Measurements from ENCODE around the gene CAPN14.

Gene CAPN14

DNA sequence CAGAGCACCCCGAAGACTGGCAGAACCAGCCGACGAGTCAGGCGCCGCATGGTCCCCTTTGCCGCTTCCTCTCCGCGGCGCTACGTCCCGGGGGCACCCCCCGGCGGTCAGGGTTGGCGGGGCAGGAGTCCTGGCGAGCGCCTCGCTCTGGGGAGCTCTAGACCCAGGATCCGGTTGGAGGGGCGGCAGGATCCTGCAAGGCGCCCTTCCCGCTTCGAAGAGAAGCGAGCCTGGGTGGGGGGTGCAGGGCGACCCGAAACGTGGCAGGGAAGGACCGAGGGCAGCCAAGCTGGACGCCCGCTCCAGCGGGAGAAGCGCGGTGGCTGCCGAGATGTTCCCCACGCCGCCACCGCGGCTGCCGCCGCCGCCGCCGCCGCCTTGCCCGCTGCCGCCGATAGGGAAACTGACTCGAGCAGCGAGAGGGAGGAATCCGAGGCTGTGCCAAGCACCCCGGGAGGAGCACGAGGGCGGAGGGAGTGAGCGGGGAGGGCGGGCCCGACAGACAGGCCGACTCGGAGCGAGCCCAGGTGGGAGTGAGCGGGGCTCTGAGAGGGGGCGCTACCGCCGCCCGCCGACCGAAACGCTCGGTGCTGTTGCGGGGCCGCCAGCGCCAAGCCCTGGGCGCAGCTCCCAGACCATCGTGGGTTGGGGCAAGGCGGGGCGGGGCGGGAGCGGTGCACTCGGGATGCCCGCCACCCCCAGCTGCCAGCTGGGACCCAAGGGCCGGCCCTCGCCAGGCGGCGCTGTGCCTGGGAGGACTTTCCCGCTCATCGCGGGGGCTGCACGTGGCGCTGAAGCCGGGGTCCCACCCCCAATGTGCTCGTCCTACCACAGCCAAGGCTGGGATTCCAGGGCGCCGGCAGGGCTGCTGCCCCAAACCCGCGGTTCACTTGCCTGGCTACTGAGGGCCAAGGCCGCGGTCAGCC lies 79.0 kb downstream of the CAPN14 start, which contains the start of gene GALNT14:
GALNT14 (minus strand) TSS at position 404 of the 926 bp plus-strand sequence; CDS start at position 50, 354 bp downstream.
- H3K27ac ChIP-seq (ENCODE audit: low read depth, low read length): no peak within 1 kb of the TSS
- no peaks in the 10 kb centered on the region for H3K9me3 ChIP-seq (ENCODE audit: control insufficient read depth in 5 of 5, low read length in 5 of 5)
- no peak within 1 kb of the TSS for H3K9ac ChIP-seq (ENCODE audit: low read length in 5 of 5)
- H3K27me3 ChIP-seq (ENCODE audit: control insufficient read depth in 5 of 5, insufficient read depth in 4 of 5, low read length in 5 of 5): peaks cover 20 to 40% (median 33%) of the 10 kb centered on the region in 5 donors
- no peaks in the 10 kb centered on the region for H3K36me3 ChIP-seq (ENCODE audit: control insufficient read depth in 5 of 5, insufficient read depth in 5 of 5, low read length in 5 of 5)
- peak within 1 kb of the TSS in 4 of 5 donors; percentile 53 to 68 (median 57) for H3K4me3 ChIP-seq (ENCODE audit: low read depth in 1 of 5, low read length in 5 of 5)
- peaks cover 0 to 23% (median 20%) of the 10 kb centered on the region in 5 donors for H3K4me1 ChIP-seq (ENCODE audit: control insufficient read depth in 5 of 5, insufficient read depth in 5 of 5, low read length in 5 of 5)

GRCh38 chr2:31137211-31138036 lies 79.9 kb downstream of the CAPN14 start:
- Histone ChIP-seq H3K36me3 (ENCODE audit: control insufficient read depth in 5 of 5, insufficient read depth in 5 of 5, low read length in 5 of 5) (no peaks in the 10 kb centered on the region), H3K27me3 (ENCODE audit: control insufficient read depth in 5 of 5, insufficient read depth in 4 of 5, low read length in 5 of 5) (peaks cover 20 to 40% (median 33%) of the 10 kb centered on the region in 5 donors), H3K4me3 (ENCODE audit: low read depth in 1 of 5, low read length in 5 of 5) (peak overlapping the region in 4 of 5 donors; percentile 53 to 68 (median 57)), H3K9me3 (ENCODE audit: control insufficient read depth in 5 of 5, low read length in 5 of 5) (no peaks in the 10 kb centered on the region), H3K9ac (ENCODE audit: low read length in 5 of 5) (no peak overlapping the region), H3K4me1 (ENCODE audit: control insufficient read depth in 5 of 5, insufficient read depth in 5 of 5, low read length in 5 of 5) (peaks cover 0 to 23% (median 20%) of the 10 kb centered on the region in 5 donors), H3K27ac (ENCODE audit: low read depth, low read length) (no peak overlapping the region)

GRCh38 chr2:31136732-31137131 lies 80.6 kb downstream of the CAPN14 start:
- peaks cover 0 to 23% (median 20%) of the 10 kb centered on the region in 5 donors for H3K4me1 ChIP-seq (ENCODE audit: control insufficient read depth in 5 of 5, insufficient read depth in 5 of 5, low read length in 5 of 5)
- no peak overlapping the region for H3K27ac ChIP-seq (ENCODE audit: low read depth, low read length)
- H3K36me3 ChIP-seq (ENCODE audit: control insufficient read depth in 5 of 5, insufficient read depth in 5 of 5, low read length in 5 of 5): no peaks in the 10 kb centered on the region
- peak overlapping the region in 1 of 5 donors; percentile 54 for H3K4me3 ChIP-seq (ENCODE audit: low read depth in 1 of 5, low read length in 5 of 5)
- H3K27me3 ChIP-seq (ENCODE audit: control insufficient read depth in 5 of 5, insufficient read depth in 4 of 5, low read length in 5 of 5): peaks cover 20 to 40% (median 32%) of the 10 kb centered on the region in 5 donors
- no peaks in the 10 kb centered on the region for H3K9me3 ChIP-seq (ENCODE audit: control insufficient read depth in 5 of 5, low read length in 5 of 5)
- no peak overlapping the region for H3K9ac ChIP-seq (ENCODE audit: low read length in 5 of 5)

GRCh38 chr2:31136000-31136399 lies 81.3 kb downstream of the CAPN14 start:
- H3K4me3 ChIP-seq (ENCODE audit: low read depth in 1 of 5, low read length in 5 of 5): no peak overlapping the region
- peaks cover 0 to 23% (median 20%) of the 10 kb centered on the region in 5 donors for H3K4me1 ChIP-seq (ENCODE audit: control insufficient read depth in 5 of 5, insufficient read depth in 5 of 5, low read length in 5 of 5)
- H3K27ac ChIP-seq (ENCODE audit: low read depth, low read length): no peak overlapping the region
- H3K27me3 ChIP-seq (ENCODE audit: control insufficient read depth in 5 of 5, insufficient read depth in 4 of 5, low read length in 5 of 5): peaks cover 20 to 40% (median 28%) of the 10 kb centered on the region in 5 donors
- H3K36me3 ChIP-seq (ENCODE audit: control insufficient read depth in 5 of 5, insufficient read depth in 5 of 5, low read length in 5 of 5): no peaks in the 10 kb centered on the region
- H3K9ac ChIP-seq (ENCODE audit: low read length in 5 of 5): no peak overlapping the region
- H3K9me3 ChIP-seq (ENCODE audit: control insufficient read depth in 5 of 5, low read length in 5 of 5): no peaks in the 10 kb centered on the region

DNA sequence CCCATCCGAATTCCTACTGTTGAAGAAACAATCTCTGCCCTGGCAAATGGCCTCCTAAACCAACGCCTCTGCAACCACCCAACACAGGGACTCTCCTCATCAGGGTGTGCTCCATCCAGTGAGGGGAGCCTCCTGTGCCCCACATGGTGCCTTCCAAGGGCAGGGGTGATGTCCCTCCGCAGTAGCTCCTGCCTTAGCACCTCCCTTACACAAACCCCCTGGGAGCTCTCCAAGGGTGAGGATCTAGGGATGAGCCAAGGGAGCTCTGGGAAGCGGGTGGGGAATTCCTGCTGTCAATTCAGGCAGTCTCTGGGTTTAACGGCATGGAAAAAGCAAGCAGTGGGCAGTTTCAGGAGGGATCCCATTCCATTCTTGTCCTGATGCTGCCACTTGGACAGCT lies 82.8 kb downstream of the CAPN14 start:
- Histone ChIP-seq H3K4me1 (ENCODE audit: control insufficient read depth in 5 of 5, insufficient read depth in 5 of 5, low read length in 5 of 5) (peaks cover 0 to 23% (median 20%) of the 10 kb centered on the region in 5 donors), H3K36me3 (ENCODE audit: control insufficient read depth in 5 of 5, insufficient read depth in 5 of 5, low read length in 5 of 5) (no peaks in the 10 kb centered on the region), H3K27me3 (ENCODE audit: control insufficient read depth in 5 of 5, insufficient read depth in 4 of 5, low read length in 5 of 5) (peaks cover 20 to 45% (median 28%) of the 10 kb centered on the region in 5 donors), H3K9me3 (ENCODE audit: control insufficient read depth in 5 of 5, low read length in 5 of 5) (no peaks in the 10 kb centered on the region), H3K9ac (ENCODE audit: low read length in 5 of 5) (no peak overlapping the region), H3K27ac (ENCODE audit: low read depth, low read length) (no peak overlapping the region), H3K4me3 (ENCODE audit: low read depth in 1 of 5, low read length in 5 of 5) (no peak overlapping the region)

- H3K36me3 ChIP-seq (ENCODE audit: control insufficient read depth in 5 of 5, insufficient read depth in 5 of 5, low read length in 5 of 5): no peaks in the 10 kb centered on the region
- no peaks in the 10 kb centered on the region for H3K9me3 ChIP-seq (ENCODE audit: control insufficient read depth in 5 of 5, low read length in 5 of 5)
- H3K4me1 ChIP-seq (ENCODE audit: control insufficient read depth in 5 of 5, insufficient read depth in 5 of 5, low read length in 5 of 5): peaks cover 0 to 12% (median 10%) of the 10 kb centered on the region in 5 donors
- H3K4me3 ChIP-seq (ENCODE audit: low read depth in 1 of 5, low read length in 5 of 5): no peak overlapping the region
- H3K27me3 ChIP-seq (ENCODE audit: control insufficient read depth in 5 of 5, insufficient read depth in 4 of 5, low read length in 5 of 5): peaks cover 18 to 41% (median 28%) of the 10 kb centered on the region in 5 donors
- H3K27ac ChIP-seq (ENCODE audit: low read depth, low read length): no peak overlapping the region
- H3K9ac ChIP-seq (ENCODE audit: low read length in 5 of 5): no peak overlapping the region
These were observed 84.5 kb downstream of the CAPN14 start for GRCh38 chr2:31132786-31133185.

DNA sequence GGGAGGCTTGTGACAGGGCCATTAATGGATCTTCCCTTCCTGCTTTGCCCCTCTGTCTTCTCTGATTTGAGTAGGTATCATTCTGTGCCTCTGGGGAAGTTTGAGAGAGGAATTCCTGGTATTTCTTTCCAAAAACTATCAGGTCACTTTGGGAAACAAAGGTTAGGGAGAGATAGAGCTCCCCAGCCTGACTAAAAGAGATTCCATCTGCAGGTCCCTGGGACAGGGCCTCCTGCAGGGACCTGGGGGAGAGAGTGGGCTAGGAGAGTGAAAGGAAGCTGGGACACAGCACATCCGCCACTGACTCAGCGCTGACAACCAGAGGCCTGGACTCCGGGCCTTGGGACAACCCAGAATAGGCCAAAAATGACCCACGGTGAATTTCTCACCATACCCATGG lies 85.4 kb downstream of the CAPN14 start:
- Histone ChIP-seq H3K9me3 (ENCODE audit: control insufficient read depth in 5 of 5, low read length in 5 of 5) (no peaks in the 10 kb centered on the region), H3K9ac (ENCODE audit: low read length in 5 of 5) (no peak overlapping the region), H3K4me1 (ENCODE audit: control insufficient read depth in 5 of 5, insufficient read depth in 5 of 5, low read length in 5 of 5) (peaks cover 0 to 3% (median 2%) of the 10 kb centered on the region in 5 donors), H3K27me3 (ENCODE audit: control insufficient read depth in 5 of 5, insufficient read depth in 4 of 5, low read length in 5 of 5) (peaks cover 13 to 36% (median 22%) of the 10 kb centered on the region in 5 donors), H3K4me3 (ENCODE audit: low read depth in 1 of 5, low read length in 5 of 5) (no peak overlapping the region), H3K36me3 (ENCODE audit: control insufficient read depth in 5 of 5, insufficient read depth in 5 of 5, low read length in 5 of 5) (no peaks in the 10 kb centered on the region), H3K27ac (ENCODE audit: low read depth, low read length) (no peak overlapping the region)

GRCh38 chr2:31129375-31130171 lies 87.7 kb downstream of the CAPN14 start:
- H3K36me3 ChIP-seq (ENCODE audit: control insufficient read depth in 5 of 5, insufficient read depth in 5 of 5, low read length in 5 of 5): no peaks in the 10 kb centered on the region
- peaks cover 2 to 16% (median 9%) of the 10 kb centered on the region in 5 donors for H3K27me3 ChIP-seq (ENCODE audit: control insufficient read depth in 5 of 5, insufficient read depth in 4 of 5, low read length in 5 of 5)
- H3K9ac ChIP-seq (ENCODE audit: low read length in 5 of 5): no peak overlapping the region
- no peaks in the 10 kb centered on the region for H3K9me3 ChIP-seq (ENCODE audit: control insufficient read depth in 5 of 5, low read length in 5 of 5)
- no peak overlapping the region for H3K27ac ChIP-seq (ENCODE audit: low read depth, low read length)
- H3K4me1 ChIP-seq (ENCODE audit: control insufficient read depth in 5 of 5, insufficient read depth in 5 of 5, low read length in 5 of 5): no peaks in the 10 kb centered on the region
- H3K4me3 ChIP-seq (ENCODE audit: low read depth in 1 of 5, low read length in 5 of 5): no peak overlapping the region

GRCh38 chr2:31127931-31128330 lies 89.4 kb downstream of the CAPN14 start:
- no peak overlapping the region for H3K4me3 ChIP-seq (ENCODE audit: low read depth in 1 of 5, low read length in 5 of 5)
- H3K9me3 ChIP-seq (ENCODE audit: control insufficient read depth in 5 of 5, low read length in 5 of 5): no peaks in the 10 kb centered on the region
- H3K9ac ChIP-seq (ENCODE audit: low read length in 5 of 5): no peak overlapping the region
- no peaks in the 10 kb centered on the region for H3K36me3 ChIP-seq (ENCODE audit: control insufficient read depth in 5 of 5, insufficient read depth in 5 of 5, low read length in 5 of 5)
- no peak overlapping the region for H3K27ac ChIP-seq (ENCODE audit: low read depth, low read length)
- H3K4me1 ChIP-seq (ENCODE audit: control insufficient read depth in 5 of 5, insufficient read depth in 5 of 5, low read length in 5 of 5): no peaks in the 10 kb centered on the region
- peaks cover 0 to 8% (median 5%) of the 10 kb centered on the region in 5 donors for H3K27me3 ChIP-seq (ENCODE audit: control insufficient read depth in 5 of 5, insufficient read depth in 4 of 5, low read length in 5 of 5)

Data from subcutaneous abdominal adipose tissue (tissue), 5 donors.